AG10803 (cell line): ENCODE results near the gene MTG2.

ENCODE experiments used
- DNase-seq: peaks from one replicate; pipeline ENCODE4 v3.0.0; 2010; ENCODE audit warnings: low read depth
- H3K4me3 ChIP-seq: 2 replicates; pipeline ENCODE4 v1.5.1; 2011; ENCODE audit warnings: mild to moderate bottlenecking, low read length, control low read depth
- CTCF ChIP-seq: conservative IDR thresholded peaks from 2 replicates; pipeline ENCODE4 v1.5.1; 2011; ENCODE audit warnings: mild to moderate bottlenecking, low read length, control low read depth, inconsistent platforms

MTG2 gene

GRCh38 chr20:62190639-62191411, 8.0 kb downstream of the MTG2 start:
- no peak for DNase-seq
- no peak overlapping the region for H3K4me3 ChIP-seq
- TF ChIP-seq CTCF: no peak

- H3K4me3 ChIP-seq: no peak overlapping the region
- no peak for TF ChIP-seq CTCF
- no peak for DNase-seq
These were observed 9.1 kb downstream of the MTG2 start for GRCh38 chr20:62191781-62192559.

- TF ChIP-seq CTCF: no peak
- DNase-seq: no peak
- H3K4me3 ChIP-seq: no peak overlapping the region
These were observed 9.8 kb downstream of the MTG2 start for GRCh38 chr20:62192635-62193034.

- no peak for TF ChIP-seq CTCF
- no peak overlapping the region for H3K4me3 ChIP-seq
- DNase-seq: no peak
These were observed 10.5 kb downstream of the MTG2 start for GRCh38 chr20:62193079-62194025.

GRCh38 chr20:62195075-62195405, 12.2 kb downstream of the MTG2 start:
- H3K4me3 ChIP-seq: no peak overlapping the region
- TF ChIP-seq CTCF: no peak
- DNase-seq: no peak

GRCh38 chr20:62195736-62196135, 12.9 kb downstream of the MTG2 start:
- H3K4me3 ChIP-seq: no peak overlapping the region
- no peak for DNase-seq
- no peak for TF ChIP-seq CTCF
